Activated T-cell treated with anti-CD3 and anti-CD28 coated beads, Interleukin-2, amount 50 U/mL, for 48 hours (primary cell): ENCODE results near the gene ABCC12.

Experiments
- DNase-seq, 2 experiments: peaks; one replicate each; pipeline ENCODE4 v3.0.0-alpha.2; 2020

The ABCC12 gene

DNA sequence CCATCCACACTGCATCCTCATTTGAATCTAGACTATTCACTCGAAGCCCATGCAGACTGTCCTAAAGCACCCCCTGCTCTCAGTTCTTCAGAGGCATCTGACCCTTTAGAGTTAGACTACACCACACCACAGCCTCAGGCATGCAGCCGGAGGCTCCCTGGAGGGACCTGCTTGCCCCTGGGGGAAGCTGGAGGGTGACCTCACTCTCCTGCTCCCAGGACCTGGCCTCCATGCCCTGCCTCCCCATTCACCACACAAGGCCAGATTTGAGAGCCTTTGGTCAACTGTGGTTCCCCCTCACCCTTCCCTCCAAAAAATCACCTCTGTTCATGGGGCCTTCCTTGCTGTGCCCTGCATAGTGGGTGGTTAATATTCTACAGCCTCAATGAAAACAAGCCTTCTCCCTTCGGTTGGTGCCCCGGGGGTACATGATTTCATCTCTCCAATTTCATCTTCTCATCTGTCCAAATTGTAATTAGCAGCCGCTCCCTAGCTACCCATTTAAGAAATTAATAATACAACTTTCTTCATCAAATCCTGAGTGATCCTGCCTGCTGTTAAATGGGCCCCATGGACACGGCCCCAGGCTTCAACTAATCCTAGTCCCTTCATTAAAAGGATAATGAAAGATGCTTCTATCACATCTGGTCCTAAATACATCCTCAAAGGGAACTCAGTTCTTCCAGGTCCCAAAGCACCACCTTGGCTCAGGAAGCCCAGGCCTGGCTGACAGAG, 24.4 kb downstream of the ABCC12 start:
- DNase-seq, result no peak

GRCh38 chr16:48129926-48130325, 25.9 kb downstream of the ABCC12 start:
- DNase-seq, result no peak

DNA sequence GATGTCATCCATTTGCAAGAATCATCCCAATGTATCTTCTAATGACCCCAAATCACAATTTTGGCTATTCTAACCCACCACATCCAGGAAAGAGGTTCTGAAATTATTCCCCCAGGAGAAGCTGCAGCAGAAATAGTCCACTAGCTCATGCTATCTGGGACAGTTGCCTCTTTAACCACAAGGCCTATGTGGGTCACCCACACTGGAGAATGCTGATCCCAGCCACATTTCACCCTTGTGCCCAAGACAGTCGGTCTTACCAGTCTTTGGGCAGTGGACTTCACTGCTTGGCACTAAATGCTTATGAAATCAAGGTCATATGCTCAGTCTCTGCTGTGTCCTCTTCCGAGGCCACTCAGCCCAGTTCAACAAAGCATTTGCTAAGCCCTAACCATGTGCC, 27.0 kb downstream of the ABCC12 start:
- DNase-seq, result no peak

DNA sequence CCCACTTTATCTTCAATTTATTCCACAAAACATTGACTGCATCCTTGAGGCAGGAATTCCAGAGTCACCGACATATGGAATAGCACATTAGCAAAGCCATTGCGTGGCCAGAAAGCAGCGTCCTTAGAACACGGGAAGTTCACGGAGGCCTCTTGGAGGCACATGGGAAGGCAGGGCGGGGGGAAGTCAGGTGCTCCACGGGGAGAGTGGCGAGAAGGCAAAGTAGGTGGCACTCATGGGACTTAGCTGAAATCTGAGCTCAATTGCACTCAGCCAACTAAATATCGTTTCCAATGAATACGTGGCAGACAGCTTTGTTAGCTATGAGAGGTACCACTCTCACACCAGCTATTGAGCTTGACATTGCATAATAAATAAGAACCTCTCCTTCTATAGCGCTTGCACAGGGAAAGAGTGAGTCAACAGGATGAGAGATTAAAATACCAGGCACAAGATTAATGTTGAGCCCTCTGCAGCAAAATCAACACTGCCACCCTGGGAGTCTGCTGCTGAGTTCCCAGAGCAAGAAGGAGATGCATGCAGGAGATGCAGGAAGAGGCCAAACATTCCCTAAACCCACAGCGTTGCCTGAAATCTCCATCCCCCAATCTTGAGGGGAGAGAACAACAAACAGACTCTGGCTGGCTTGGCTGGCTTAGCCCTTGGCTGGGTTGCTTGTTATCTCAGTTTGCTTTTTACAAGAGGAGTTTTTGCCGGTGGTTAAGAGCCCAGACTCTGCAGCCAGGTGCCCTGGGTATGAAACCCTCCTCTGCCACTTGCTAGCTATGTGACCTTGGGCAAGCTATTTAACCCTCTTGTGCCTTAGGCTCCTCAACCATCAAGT, 28.8 kb downstream of the ABCC12 start:
- DNase-seq, result no peak

DNA sequence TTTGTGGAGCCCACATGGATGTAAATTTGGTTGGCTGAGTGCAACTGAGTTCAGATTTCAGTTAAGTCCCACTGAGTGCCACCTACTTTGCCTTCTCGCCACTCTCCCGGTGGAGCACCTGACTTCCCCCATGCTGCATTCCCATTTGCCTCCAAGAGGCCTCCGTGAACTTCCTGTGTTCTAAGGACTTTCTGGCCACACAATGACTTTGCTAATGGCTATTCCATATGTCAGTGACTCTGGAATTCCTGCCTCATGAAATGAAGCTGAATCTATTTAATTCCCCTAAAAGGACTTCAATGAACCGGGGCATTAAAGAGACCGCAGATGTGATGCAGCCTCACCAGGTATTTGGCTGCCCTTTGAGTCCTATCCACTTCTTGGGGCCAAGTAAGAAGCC, 29.9 kb downstream of the ABCC12 start:
- DNase-seq, result no peak

GRCh38 chr16:48124266-48124665, 31.5 kb downstream of the ABCC12 start:
- no peak for DNase-seq

- DNase-seq, result peak; percentile 77 to 79
Measured at GRCh38 chr16:48123104-48123788, 32.5 kb downstream of the ABCC12 start.

DNA sequence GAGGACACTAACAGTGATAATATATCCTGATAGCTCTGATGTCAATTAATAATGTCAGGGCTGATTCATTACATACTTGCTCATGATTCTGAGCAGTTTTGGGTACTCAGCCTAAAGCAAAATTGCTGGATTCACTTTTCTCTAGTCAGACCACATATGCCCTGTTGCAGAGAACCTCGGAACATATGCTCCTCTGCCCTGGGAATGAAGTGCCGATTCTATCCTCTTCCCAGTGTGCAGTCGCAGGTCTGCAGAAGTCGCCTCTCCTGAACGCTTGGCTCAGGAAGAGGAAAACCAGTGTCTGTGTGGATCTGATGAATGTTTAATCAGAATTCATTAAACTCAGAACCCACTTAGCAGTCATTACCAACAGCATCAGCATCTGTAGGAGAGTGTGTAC, 34.5 kb downstream of the ABCC12 start:
- no peak for DNase-seq

- no peak for DNase-seq
Measured at GRCh38 chr16:48118841-48119240, 37.0 kb downstream of the ABCC12 start.

- peak; percentile 80 to 82 for DNase-seq
Measured at GRCh38 chr16:48117217-48118105, 38.3 kb downstream of the ABCC12 start.

DNA sequence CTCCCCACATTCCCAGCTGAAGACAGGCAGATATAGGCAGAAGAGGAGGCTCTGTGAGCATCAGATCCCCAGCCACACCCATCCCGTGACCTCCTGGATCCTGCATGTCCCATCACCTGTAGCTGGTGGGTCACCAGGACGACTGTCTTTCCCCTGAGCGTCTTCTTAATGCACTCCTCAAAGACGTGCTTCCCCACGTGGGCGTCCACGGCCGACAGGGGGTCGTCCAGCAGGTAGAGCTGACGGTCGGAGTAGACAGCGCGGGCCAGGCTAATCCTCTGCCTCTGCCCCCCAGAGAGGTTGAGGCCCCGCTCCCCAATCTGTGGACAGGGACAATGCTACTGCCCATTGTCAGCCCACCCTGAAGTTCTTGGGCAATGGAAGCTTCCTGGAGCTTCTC, 40.5 kb downstream of the ABCC12 start:
- DNase-seq, result no peak

- DNase-seq, result no peak
Measured at GRCh38 chr16:48114410-48114809, 41.4 kb downstream of the ABCC12 start.

DNA sequence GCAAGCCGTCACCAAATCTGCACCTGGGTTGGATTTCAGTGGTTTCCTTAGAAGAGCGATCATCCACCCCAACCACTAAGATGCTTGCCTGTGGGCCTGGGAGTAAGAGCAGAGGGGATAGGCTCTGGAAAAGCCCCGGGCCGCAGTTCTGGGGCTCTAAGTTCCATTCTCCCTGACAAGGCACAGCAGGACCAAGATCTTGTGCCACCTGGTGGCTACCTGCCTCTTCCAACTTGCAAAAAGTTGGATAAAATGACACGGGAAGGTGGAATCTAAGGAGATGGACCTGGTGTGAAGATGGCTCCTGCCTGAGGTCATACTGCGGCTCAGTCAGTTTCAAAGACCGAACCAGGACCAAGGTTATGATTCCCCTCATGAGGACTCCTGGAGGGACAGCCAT, 42.3 kb downstream of the ABCC12 start:
- no peak for DNase-seq

DNA sequence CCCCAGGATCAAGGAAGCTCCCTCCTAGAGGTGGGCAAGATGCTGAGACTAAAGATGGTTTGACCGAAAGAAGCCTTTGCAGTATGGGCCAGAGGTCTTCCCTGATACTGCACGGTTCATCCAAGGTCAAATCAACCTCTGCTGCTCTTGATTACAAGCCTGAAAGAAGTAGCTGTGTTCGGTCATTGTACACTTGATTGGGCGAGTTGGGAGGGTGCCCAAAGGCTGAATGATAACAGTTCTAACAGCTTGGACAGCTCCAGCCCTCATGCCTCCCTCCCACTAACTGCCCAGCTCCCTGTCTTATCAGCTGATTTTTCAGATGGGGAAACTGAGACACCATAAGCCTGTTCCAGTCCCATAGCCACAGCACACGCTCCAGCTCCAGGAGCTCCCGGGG, 42.8 kb downstream of the ABCC12 start:
- DNase-seq, result no peak

- no peak for DNase-seq
Measured at GRCh38 chr16:48112600-48112999, 43.2 kb downstream of the ABCC12 start.

GRCh38 chr16:48110982-48111381, 44.8 kb downstream of the ABCC12 start:
- DNase-seq, result no peak

GRCh38 chr16:48110000-48110399, 45.8 kb downstream of the ABCC12 start:
- DNase-seq, result no peak

DNA sequence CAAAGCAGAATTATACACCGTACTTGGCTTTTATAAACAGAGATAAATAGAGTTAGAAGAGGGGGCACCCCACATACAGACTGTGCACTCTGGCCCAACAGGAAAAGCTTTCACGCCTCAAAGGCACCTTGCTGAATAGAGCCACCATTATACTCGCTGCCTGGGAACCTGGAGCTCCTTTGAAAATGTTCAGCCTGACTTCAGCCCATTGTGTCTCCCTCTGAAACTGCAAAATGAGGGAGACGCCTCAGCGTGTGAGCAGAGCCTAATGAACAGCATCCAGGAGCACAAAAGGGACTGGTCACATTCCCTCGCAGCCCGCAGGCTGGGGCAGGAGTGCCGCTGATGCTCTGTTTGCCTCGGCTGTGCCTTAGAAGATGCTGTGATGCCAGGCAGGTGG, 46.3 kb downstream of the ABCC12 start:
- DNase-seq, result no peak

GRCh38 chr16:48106446-48106845, 49.3 kb downstream of the ABCC12 start:
- DNase-seq, result no peak
